Heart left ventricle (tissue), 13 donors: Measurements from ENCODE around the gene ACSS3.

ENCODE experiments used
- CTCF ChIP-seq, 12 donors: fragments of 200-600 bp; sonication (generic) in 4 of 12; IDR thresholded peaks; one replicate each; pipeline versions ENCODE4 v1.5.0 to v1.8.0; 2018 to 2022; ENCODE audit warnings: antibody characterized with exemption in 12 of 12, mild to moderate bottlenecking in 5 of 12
- POLR2A ChIP-seq, 2 donors: fragments of 450-650 bp; IDR thresholded peaks; one replicate each; pipeline ENCODE4 v1.6.1; 2017; ENCODE audit warnings: antibody characterized with exemption in 2 of 2, mild to moderate bottlenecking in 2 of 2, moderate library complexity in 2 of 2
- donor health status: ischemic (EF 13 %, LVEDD 7.1; RV severe dilation, severe dysfunction).
- donor health status: DM: no; HTN: yes; CAD: no.
- donor health status: DM: no; HTN: no; CAD: no.
- donor health status: ischemic (EF 25% LVEDD 6.9; RV normal size, moderate dysfunction).
- donor health status: ischemic (EF 25% LVEDD 5.7; RV mildly dilated, moderate dysfunction).
- donor health status: ischemic (EF 35%, LVEDD 5.7; RV mildly dilated, moderate dysfunction).
- donor health status: nonischemic (EF 11% LVEDD 7.7; RV severe dilation, severe dysfunction).
- donor health status: DM: yes; HTN: yes; CAD: no.
- donor health status: PGD.
- donor health status: ischemic (EF 29% LVEDD 5.4; RV normal size, mild dysfunction).
- donor health status: nonischemic (EF 23%, LVEDD 6.1; RV moderate dilation, normal function).

- TF ChIP-seq CTCF (IDR thresholded peaks at IDR 0.05) (no peak), POLR2A (IDR thresholded peaks at IDR 0.05) (no peak)
These were observed 98.9 kb downstream of the ACSS3 start for GRCh38 chr12:81176796-81177195.
